ENCODE results near the gene RNF14. TPM values are rescaled to one million over a fixed set of nuclear protein-coding genes. Genes with fewer than 3 reads are reported as not detected.

RNF14 gene
- total and polyA plus RNA-seq, 2 of the 8 experiments (the other 6 are each of a cell fraction or from before 2014, with no cell fraction given) = 4.7 to 20.2 TPM

DNA sequence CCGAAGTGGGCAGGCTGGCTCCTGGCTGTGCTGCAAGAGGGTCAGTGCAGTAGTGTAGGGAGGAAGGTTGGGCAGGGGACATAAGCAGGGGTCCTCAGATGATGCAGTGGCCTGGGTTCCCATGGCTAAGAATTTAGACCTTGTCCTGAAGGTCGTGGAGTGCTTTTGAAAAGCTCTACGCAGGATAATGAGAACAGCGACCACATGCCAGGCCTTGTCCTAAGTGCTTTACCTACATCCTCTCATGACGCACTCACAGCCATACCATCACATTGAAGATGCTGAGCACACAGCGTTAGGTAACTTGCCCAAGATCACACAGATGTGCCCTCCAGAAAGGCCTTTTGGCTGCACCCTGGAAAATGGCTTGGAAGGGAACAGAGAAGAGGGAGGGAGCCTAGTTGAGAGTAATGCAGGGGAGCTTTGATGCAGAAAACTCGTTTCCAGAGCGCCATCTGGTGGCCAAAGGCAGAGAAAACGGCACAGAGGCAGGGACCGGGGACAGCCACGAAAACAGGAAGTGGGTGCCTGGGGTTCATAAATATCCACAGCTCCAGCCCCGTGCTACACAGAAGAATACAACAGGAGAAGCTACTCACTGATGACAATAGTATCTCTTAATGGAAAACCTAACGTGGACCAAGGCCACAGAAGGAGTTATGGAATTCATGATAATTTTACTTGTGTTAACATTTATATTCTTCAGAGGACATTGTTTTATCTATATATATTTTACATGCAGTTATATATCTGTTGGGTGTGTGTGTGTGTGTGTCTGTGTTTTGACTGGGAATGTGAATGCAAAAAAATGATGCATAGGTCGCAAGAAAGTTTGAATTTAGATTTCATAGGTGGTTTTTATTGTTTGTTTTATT, 8.2 kb upstream of the RNF14 start (continued):
- TF ChIP-seq NRF1 (IDR thresholded peaks at IDR 0.05; ENCODE audit: low read depth, low read length) = no peak
- TF ChIP-seq RAD21 (IDR thresholded peaks at IDR 0.05 in 1 of 2, conservative IDR thresholded peaks at IDR 0.05 in 1 of 2; ENCODE audit: low read depth in 2 of 2, low read length in 2 of 2) = peak; percentile 87
- no peak for TF ChIP-seq KDM4A (IDR thresholded peaks at IDR 0.05; ENCODE audit: low read depth, low read length, severe bottlenecking)
- no peak for TF ChIP-seq SIX5 (IDR thresholded peaks at IDR 0.05; ENCODE audit: low read depth, low read length)

Measured in H1 (cell line).